GM19328 (cell line): ENCODE measurements around the gene RGS19.

Source experiments
- ATAC-seq: cut with Tn5 transposase; IDR thresholded peaks from one replicate; pipeline ENCODE4 v1.9.1; 2021; ENCODE audit warnings: mild to moderate bottlenecking, moderate library complexity; ENCODE audit not compliant: unreplicated experiment

Gene RGS19

DNA sequence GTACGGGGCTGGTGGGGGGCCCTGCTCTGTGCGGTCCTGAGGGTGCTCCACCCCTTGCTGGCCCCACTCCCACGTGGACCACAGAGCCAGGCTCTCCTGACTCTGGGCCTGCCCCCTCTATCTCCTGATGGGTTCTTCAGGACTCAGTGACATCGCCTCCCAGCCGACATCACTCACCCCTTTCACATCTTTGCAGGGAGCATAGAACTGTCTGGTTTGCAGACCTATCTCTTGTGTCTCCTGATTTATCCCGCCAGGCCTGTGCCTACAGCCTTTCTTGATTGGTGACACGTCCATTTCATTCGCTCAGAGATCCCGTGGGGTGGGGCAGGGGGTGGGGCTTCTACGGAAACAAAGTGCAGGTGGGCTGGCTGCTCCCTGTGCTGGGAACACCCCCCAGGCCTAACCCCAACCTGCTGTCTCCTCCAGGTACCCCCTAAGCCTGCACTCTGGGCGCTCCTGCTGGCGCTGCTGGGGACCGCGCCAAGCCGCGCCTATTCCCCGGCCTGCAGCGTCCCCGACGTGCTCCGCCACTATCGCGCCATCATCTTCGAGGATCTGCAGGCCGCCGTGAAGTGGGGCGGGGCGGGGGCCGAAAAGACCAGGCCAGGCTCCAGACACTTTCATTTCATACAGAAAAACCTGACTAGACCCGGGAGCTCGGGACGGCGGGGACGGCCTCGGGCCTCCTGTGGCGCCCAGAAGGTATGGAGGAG lies 41.7 kb downstream of the RGS19 start:
- no peak for ATAC-seq

- no peak for ATAC-seq
These were observed 42.2 kb downstream of the RGS19 start for GRCh38 chr20:64037199-64037497.

DNA sequence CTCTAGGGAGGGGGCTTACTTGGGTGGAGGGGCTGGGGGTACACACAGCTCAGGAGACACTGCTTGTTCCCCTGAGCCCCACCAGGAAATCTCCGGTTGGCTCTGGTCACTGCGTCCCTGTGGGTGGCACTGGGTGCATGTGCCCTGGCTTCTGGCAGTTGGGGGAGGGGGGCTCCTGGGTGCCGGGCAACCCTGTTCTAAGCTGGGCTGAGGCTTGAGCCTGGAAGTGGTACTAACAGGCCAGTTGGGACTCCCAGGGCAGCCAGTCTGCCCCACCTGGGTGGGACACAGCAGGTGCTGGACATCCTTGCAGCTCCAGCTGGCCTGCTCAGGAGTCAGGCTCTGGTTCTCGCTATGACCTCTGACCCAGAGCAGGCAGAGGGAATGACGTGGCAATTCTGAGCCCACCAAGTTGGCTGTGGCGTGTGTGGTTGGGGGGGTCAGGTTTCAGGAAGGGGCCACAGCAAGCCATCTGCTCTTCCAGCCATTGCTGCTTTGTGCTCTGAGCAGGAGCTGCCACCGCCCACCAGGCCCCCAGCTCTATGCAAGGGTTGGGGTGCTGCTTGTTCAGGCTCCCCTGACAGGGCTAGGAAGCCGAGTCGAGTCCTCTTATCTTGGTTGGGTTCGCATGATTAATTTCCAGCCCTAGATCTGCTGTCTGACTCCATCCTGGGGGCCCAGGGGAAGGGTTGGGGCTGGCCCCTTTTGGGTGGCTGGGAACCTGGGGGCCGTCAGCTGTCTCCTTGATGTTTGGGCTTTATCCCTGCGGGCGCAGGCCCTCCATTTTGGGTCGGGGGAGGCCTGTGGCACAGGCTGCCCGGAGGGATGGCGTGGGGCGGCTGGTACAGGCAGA lies 42.7 kb downstream of the RGS19 start:
- no peak for ATAC-seq

GRCh38 chr20:64035933-64036345 lies 43.4 kb downstream of the RGS19 start, which contains the start of gene C20orf204:
C20orf204 (plus strand) TSS chr20:64036182; CDS start chr20:64036324, 142 bp downstream.
- ATAC-seq: no peak

- ATAC-seq: no peak
These were observed 44.0 kb downstream of the RGS19 start for GRCh38 chr20:64035066-64035932.

GRCh38 chr20:64033981-64034493 lies 45.3 kb downstream of the RGS19 start:
- ATAC-seq: no peak

DNA sequence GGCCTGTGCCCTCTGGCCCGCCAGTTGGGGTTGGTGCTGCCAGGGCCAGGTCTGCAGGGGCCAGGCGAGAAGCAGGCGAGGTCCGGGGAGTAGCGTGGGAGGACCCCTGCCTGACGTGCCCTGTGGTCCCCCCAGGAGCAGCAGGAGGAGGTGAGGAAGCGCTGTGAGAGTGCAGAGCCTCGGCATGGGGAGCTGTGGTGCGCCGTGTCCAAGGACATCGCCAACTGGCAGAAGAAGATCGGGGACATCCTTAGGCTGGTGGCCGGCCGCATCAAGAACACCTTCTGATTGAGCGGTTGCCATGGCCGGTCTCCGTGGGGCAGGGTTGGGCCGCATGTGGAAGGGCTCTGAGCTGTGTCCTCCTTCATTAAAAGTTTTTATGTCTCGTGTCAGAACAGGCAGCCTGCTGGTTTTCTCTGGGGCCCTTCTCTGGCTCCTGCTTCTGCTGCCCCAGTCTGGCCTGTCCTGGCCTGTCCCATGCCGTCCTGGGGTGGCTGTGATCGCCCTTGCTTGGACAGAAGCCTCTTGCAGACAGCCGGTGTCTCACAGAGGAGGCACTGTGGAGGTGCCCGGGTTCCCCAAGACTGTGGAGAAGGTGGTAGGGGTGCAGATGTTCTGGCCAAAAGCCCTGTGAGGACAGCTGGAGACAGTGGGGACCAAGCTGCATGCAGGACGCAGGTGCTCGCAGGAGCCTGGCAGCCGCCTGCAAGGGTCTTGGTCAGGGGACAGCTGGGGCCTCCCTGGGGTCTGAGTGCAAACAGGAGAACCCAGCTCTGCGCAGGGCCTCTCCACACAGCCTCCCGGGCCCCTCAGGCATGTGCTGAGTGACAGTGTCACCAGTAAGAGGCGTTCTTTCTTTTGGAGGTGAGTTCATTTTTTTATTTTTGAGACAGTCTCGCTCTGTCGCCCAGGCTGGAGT lies 46.4 kb downstream of the RGS19 start:
- ATAC-seq: no peak

DNA sequence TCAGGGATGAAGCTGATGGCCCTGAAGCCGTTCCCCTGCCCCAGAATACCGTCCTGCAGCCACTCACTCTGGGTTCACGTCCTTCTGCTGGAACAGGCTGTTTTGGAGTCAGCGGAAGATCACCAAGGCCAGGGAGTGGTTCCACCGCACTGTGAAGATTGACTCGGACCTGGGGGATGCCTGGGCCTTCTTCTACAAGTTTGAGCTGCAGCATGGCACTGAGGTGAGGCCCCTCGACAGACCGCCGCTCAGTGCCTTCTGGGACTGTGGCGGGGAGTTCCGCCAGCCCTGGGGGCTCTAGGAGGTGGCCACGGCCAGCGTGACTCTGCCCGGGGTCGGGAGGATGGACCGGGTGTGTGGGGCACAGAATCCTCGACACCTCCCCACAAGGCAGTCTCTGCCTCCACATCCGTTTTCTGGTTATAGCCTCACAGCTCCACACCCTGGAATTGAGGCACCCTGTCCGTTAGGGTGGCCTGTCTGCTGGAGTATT lies 47.5 kb downstream of the RGS19 start:
- no peak for ATAC-seq

- ATAC-seq: no peak
These were observed 48.8 kb downstream of the RGS19 start for GRCh38 chr20:64030371-64031134.

DNA sequence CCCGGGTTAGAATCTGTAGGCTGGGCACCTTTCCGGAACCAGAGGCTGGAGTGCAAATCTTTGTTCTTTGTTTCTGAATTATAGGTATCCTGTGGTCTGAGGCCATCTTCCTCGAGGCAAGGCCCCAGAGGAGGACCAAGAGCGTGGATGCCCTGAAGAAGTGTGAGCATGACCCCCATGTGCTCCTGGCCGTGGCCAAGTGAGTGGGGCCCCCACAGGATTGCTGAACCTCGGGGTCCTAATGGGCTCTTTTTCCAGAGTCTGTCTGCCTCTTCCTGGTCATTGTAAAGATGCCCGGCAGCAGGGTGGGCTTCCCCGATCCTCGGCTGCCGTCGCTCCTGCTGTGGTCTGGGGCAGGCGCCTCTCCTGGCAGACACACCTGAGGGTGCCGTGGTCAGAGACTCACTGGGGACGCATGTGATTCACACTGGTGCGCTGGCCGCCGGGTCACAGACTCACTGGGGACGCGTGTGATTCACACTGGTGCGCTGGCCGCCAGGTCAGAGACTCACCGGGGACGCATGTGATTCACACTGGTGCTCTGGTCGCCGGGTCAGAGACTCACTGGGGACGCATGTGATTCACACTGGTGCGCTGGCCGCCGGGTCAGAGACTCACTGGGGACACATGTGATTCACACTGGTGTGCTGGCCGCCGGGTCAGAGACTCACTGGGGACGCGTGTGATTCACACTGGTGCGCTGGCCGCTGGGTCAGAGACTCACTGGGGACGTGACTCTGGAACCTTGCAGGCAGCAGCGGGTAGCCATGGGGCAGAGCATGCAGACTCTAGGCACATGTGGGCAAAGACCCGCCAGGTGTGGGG lies 49.8 kb downstream of the RGS19 start:
- ATAC-seq: no peak

- no peak for ATAC-seq
These were observed 51.2 kb downstream of the RGS19 start for GRCh38 chr20:64027981-64028685.

- ATAC-seq: no peak
These were observed 53.4 kb downstream of the RGS19 start for GRCh38 chr20:64025826-64026412.

DNA sequence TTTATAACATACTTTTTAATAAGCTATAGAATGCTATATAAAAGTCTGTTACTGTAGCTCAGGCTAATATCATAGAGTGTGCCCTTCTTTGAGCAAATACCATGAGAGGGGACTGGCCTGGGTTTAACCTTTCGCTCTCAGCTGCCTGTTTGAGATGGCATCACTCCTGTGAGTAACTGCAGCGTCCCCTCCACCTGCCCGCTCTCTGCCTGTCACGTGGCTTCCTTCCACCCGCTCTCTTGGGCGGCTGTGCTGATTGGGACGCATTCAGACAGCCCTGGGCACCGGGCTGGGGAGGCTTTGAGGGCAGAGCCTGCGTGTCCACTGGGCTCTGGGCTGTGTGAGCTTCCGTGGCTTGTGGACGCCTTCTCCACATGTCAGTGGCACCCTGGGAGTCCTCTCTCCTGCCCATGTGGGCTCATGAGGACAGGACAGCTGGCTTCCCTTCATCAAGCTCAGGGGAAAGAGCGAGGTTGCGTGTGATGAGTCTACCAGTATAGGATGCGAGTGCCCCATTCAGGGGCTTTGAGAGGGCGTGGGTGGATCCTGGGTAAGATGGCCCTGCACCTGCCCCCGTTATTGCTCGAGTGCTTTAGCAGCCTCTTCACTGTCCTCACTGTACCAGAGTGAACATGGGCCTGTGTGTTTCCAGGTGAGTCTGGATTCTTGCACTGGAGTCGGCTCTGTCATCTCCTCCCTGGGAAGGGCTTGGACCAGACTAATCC lies 54.1 kb downstream of the RGS19 start:
- no peak for ATAC-seq

GRCh38 chr20:64024141-64024990 lies 55.0 kb downstream of the RGS19 start:
- no peak for ATAC-seq

DNA sequence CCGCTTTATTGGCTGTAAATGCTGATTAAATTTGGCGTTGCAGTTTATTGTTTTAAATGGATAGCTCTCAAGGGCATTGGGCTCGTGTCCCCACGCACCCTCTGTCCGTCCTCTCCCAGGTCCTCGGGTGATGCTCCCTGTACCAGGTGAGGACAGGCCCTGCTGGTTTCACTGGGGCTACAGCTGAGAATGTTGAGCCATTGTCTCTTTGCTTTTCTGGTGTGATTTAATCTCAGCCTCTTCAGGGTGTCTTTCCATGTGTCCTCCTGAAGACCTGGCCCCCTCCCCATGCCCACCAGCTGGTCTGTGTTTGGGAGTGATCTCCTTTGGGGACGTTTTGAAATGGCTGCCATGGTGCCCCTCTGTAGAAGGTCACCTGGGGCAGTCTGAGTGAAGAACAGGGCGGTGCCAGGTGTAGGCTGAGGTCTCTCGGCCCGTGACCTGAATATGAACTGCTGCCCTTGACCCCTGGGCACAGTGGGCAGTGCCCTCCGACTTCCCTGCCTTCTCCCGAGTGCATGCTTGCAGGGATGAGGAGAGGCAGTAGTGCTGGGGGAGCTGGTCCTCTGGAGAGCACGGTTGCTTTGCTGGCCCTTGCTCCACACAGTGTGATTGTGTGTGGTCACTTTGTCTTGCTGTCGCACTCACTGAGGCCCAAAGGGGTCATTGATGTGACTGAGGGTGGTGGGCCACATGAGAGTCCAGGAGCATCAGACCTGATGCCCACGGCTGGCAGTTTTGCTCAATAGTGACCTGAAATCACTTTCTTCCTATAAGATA lies 55.8 kb downstream of the RGS19 start:
- no peak for ATAC-seq
